ENCODE data around the gene CYP4Z1. TPM values are rescaled to one million over a fixed set of nuclear protein-coding genes. Genes with fewer than 3 reads are reported as not detected.
"Not testable (repeated sequence)": the region's sequence is repeated elsewhere in the genome, so short reads cannot be mapped to it uniquely, and the experiment has no call there.

CYP4Z1 gene
- total RNA-seq, 1 donor from 2014 or later: not detected

DNA sequence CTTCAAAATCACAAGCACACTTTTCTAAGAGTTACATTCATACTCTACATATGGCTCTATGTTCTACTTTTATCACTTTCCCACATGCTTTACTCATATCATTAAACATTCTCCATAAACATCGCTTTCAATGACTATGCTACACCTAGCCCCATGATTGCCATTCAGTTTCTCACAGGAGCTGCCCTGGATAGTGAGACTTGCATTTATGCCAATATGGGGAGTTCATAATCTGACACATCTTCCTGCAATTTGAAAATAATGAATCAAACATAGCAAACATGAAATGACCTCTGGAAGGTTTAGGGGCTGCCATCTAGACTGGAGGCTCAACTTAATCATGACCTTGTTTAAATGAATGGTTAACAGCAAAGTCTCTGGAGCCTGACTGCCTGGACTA lies 61.2 kb downstream of the CYP4Z1 start:
- H3K4me3 ChIP-seq (ENCODE audit: low read depth, low read length): no peak overlapping the region
- no peaks in the 10 kb centered on the region for H3K36me3 ChIP-seq (ENCODE audit: control insufficient read depth, insufficient read depth, low read length)
- DNase-seq (ENCODE audit: low read depth): no peak
- H3K27me3 ChIP-seq (ENCODE audit: control insufficient read depth, insufficient read depth, low read length): no peaks in the 10 kb centered on the region
- TF ChIP-seq, protein P1, sequence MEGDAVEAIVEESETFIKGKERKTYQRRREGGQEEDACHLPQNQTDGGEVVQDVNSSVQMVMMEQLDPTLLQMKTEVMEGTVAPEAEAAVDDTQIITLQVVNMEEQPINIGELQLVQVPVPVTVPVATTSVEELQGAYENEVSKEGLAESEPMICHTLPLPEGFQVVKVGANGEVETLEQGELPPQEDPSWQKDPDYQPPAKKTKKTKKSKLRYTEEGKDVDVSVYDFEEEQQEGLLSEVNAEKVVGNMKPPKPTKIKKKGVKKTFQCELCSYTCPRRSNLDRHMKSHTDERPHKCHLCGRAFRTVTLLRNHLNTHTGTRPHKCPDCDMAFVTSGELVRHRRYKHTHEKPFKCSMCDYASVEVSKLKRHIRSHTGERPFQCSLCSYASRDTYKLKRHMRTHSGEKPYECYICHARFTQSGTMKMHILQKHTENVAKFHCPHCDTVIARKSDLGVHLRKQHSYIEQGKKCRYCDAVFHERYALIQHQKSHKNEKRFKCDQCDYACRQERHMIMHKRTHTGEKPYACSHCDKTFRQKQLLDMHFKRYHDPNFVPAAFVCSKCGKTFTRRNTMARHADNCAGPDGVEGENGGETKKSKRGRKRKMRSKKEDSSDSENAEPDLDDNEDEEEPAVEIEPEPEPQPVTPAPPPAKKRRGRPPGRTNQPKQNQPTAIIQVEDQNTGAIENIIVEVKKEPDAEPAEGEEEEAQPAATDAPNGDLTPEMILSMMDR (IDR thresholded peaks at IDR 0.05; ENCODE audit: insufficient read depth, low read length, poor library complexity, severe bottlenecking): no peak

DNA sequence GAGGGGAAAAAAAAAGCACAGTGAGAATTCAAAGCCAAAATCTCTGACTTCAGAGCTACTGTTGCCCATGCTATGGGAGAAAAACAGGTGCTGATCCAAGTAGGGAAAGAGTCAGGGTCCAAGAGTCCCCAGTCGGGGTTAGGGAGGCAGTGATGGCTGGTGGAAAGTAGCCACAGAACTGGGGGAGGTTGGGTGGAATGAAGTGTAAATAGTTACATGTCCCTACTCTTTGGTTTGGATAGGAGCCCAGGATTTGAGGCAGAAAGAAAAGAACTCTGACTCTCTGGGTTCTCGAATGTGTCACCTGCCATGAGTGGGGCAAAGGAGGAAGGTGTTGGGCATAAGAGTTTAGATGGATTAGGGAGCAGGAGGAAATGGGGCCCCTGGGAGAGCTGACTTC lies 61.8 kb downstream of the CYP4Z1 start:
- H3K4me3 ChIP-seq (ENCODE audit: low read depth, low read length); H3K27me3 ChIP-seq (ENCODE audit: control insufficient read depth, insufficient read depth, low read length); H3K36me3 ChIP-seq (ENCODE audit: control insufficient read depth, insufficient read depth, low read length); DNase-seq (ENCODE audit: low read depth): not testable (repeated sequence)

DNA sequence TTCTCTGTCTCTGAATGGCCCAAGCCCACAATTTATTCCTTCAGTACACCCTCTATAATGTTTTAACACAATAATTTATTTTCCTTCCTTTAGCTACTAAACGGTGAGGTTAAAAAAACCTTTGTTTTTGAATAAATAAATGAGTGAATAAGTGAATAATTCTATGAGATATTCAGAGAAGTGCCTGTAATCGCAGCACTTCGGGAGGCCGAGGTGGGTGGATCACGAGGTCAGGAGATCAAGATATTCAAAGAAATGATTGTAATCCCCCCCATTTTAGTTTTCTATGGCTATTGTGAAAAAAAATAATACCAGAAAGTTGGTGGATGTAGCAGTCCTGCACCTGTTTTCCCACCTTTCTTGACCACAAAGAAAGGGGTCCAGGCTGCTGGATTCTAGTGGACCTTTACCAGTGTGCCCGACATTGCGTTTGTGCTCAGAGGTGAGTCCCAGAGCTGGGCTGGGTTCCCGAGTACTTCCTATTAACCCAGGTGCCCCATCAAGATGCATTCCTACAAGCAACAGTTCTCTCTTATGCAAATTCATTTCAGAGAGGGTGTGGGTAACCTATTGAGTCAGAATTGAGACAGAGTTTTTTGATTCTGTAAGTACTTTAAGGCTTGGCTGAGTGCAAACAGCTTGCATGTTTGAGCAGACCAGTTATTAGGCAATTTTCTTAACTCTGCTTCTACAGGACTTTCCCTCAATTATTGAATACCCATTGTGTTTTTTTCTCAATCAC lies 62.6 kb downstream of the CYP4Z1 start:
- not testable (repeated sequence) for H3K4me3 ChIP-seq (ENCODE audit: low read depth, low read length); H3K36me3 ChIP-seq (ENCODE audit: control insufficient read depth, insufficient read depth, low read length); H3K27me3 ChIP-seq (ENCODE audit: control insufficient read depth, insufficient read depth, low read length); DNase-seq (ENCODE audit: low read depth)

DNA sequence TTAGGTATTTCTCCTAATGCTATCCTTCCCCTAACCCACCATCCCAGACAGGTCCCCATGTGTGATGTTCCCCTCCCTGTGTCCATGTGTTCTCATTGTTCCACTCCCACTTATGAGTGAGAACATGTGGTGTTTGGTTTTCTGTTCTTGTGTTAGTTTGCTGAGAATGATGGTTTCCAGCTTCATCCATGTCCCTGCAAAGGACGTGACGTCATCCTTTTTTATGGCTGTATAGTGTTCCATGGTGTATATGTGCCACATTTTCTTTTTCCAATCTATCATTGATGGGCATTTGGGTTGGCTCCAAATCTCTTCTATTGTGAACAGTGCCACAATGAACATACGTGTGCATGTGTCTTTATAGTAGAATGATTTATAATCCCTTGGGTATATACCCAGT lies 65.6 kb downstream of the CYP4Z1 start:
- DNase-seq (ENCODE audit: low read depth): not testable (repeated sequence)

DNA sequence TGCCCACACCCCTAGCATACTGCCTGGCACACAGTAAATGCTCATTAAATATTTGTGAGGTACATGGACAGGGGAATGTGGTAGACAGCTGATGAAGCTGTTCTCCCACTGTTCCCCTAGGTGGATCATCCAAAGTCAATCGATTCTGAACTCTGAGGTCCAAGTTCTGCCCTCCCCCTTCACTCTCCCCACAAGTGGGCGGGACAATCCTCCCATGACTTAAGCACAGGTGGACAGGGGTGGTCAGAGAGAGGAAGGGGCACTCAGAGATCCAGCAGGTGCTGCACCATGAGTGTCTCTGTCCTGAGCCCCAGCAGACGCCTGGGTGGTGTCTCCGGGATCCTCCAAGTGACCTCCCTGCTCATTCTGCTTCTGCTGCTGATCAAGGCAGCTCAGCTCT lies 70.2 kb downstream of the CYP4Z1 start, which contains the start of gene CYP4A22:
TSS of gene CYP4A22 (plus strand) at position 244 of the 400 bp plus-strand sequence. CDS start at position 289, 45 bp downstream.
- H3K36me3 ChIP-seq (ENCODE audit: control insufficient read depth, insufficient read depth, low read length): no peaks in the 10 kb centered on the region
- TF ChIP-seq, protein P1 (IDR thresholded peaks at IDR 0.05; ENCODE audit: insufficient read depth, low read length, poor library complexity, severe bottlenecking): no peak
- no peaks in the 10 kb centered on the region for H3K27me3 ChIP-seq (ENCODE audit: control insufficient read depth, insufficient read depth, low read length)
- no peak for DNase-seq (ENCODE audit: low read depth)
- H3K4me3 ChIP-seq (ENCODE audit: low read depth, low read length): no peak within 1 kb of the TSS

More for the DNA sequence above, 65.6 kb downstream of the CYP4Z1 start:
- H3K27me3 ChIP-seq (ENCODE audit: control insufficient read depth, insufficient read depth, low read length); H3K36me3 ChIP-seq (ENCODE audit: control insufficient read depth, insufficient read depth, low read length); H3K4me3 ChIP-seq (ENCODE audit: low read depth, low read length): not testable (repeated sequence)

DNA sequence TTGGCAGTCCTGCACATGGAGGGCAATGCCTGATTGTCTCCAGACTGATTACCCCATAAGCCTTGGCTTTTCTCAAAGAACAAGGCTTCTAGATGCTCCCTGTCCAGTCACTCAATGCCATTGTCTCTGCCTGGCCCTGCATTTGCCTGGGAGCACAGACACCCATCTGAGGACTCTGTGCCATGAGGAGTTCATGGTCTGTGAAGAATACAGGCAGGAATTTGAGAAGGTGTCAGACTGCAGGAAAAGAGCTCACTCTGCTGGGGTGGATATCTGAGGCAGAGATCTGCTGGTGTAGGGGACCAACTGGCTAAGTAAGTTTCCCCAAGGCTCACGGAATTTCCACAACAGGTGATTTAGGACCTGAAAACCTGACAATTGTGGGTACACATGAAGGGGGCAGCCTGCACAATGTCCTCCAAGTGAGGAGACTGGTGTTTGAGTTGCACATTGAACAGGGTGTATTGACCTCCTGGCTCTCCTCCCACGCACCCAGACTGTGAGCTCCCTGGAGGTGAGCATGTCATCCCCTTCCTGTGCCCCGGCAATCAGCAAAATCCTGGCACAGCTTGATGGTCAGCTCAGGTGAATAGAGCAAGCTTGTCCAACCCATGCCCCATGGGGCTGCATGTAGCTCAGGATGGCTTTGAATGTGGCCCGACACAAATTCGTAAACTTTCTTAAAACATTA lies 71.0 kb downstream of the CYP4Z1 start:
- TF ChIP-seq, protein P1 (IDR thresholded peaks at IDR 0.05; ENCODE audit: insufficient read depth, low read length, poor library complexity, severe bottlenecking): no peak
- no peak for DNase-seq (ENCODE audit: low read depth)
- H3K4me3 ChIP-seq (ENCODE audit: low read depth, low read length): no peak overlapping the region
- H3K36me3 ChIP-seq (ENCODE audit: control insufficient read depth, insufficient read depth, low read length): no peaks in the 10 kb centered on the region
- no peaks in the 10 kb centered on the region for H3K27me3 ChIP-seq (ENCODE audit: control insufficient read depth, insufficient read depth, low read length)

DNA sequence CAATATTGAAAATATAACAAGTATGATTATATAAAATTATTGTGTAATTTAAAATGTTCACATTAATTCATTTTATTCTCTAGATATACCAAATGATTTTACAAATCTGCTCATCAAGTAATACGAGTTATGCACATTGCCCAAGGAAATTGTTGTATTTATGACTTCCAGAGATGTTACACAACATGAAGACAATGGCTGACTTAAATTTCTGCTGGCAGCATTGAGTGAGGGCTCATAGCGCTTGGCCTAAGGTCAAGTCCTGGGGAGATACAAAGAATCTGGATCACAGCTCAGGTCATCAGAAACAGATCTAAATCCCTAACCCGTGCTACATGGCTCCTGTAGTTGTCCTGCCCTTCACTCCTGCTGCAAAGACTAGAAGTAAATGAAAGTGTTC lies 73.3 kb downstream of the CYP4Z1 start:
- not testable (repeated sequence) for H3K27me3 ChIP-seq (ENCODE audit: control insufficient read depth, insufficient read depth, low read length); H3K4me3 ChIP-seq (ENCODE audit: low read depth, low read length); DNase-seq (ENCODE audit: low read depth); H3K36me3 ChIP-seq (ENCODE audit: control insufficient read depth, insufficient read depth, low read length)

DNA sequence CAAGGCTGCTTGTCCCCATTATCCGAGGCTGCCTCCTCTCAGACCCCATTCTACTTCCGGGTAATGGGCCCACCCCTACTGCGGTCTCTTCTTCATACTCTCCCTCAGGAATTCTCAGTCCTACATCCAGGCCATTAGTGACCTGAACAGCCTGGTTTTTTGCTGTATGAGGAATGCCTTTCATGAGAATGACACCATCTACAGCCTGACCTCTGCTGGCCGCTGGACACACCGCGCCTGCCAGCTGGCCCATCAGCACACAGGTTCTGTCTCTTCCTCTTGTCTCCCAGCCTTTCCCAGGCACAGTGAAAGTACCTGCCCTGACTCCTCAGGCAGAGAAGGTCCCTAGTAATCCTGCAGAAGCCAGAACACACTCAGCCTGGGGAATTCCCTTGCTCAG lies 76.6 kb downstream of the CYP4Z1 start:
- TF ChIP-seq, protein P1 (IDR thresholded peaks at IDR 0.05; ENCODE audit: insufficient read depth, low read length, poor library complexity, severe bottlenecking): peak; percentile 48
- H3K27me3 ChIP-seq (ENCODE audit: control insufficient read depth, insufficient read depth, low read length); H3K36me3 ChIP-seq (ENCODE audit: control insufficient read depth, insufficient read depth, low read length); H3K4me3 ChIP-seq (ENCODE audit: low read depth, low read length); DNase-seq (ENCODE audit: low read depth): not testable (repeated sequence)

DNA sequence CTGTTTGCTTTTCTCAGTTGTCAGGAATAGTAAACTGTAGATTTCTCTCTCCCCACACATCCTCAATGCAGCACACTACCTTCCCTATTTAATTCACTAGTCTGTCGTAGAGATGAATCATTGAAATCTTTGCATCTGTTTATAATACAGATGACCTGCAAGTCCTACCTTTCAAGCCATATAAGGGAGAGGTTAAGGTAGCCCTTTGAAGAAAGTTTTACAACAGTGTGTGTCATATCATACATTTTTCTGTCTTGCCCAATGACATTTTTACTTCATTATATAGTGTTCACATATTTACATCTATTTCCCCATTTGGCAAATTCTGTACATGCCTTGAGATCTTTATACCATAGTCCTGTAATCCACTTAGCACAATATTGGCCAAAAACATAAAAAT lies 79.5 kb downstream of the CYP4Z1 start:
- DNase-seq (ENCODE audit: low read depth): not testable (repeated sequence)

More for the DNA sequence above, 79.5 kb downstream of the CYP4Z1 start:
- not testable (repeated sequence) for H3K27me3 ChIP-seq (ENCODE audit: control insufficient read depth, insufficient read depth, low read length); H3K4me3 ChIP-seq (ENCODE audit: low read depth, low read length); H3K36me3 ChIP-seq (ENCODE audit: control insufficient read depth, insufficient read depth, low read length)
